ENCODE results near the gene HNRNPA3.

HNRNPA3 gene

DNA sequence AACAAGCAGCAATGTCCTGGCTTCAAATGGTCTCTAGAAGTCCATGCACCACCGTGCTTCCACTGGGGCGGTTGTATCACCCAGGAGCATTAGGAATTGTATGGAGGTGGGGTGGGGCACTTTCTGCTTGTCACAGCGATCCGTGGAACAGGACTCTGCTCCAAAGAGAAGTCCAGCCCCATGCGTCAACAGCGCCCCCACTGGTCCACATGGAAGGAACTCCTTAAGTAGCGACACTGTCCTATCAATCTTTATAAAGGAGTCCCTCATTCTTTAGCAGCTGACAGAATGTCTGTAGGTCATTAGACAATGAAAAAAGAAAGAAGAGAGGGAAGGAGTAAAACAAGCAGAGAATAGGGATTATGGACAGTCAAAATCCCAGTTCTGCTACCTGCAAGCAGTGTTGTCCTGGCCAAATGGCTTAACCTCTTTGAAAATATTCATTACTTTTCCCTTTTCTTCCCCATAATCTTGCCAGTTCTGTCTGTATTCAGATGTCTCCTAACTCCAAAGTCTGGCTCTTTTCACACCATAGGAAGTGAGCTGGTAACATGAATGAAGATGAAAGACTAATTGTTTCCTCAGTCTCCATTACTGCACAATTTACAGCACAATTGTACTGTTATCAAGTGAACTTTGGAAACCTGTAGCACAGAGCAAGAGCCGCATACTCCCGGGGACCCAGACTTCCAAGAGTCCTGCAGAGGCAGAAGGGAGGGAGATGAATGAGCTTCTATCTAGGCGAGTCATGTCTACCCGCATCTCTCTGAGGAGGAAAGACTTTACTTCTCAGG is 42.0 kb downstream of the HNRNPA3 start:
- Mint-ChIP-seq H3K27me3 (no peaks in the 10 kb centered on the region), H3K9me3 (peaks cover 0 to 7% of the 10 kb centered on the region in 2 donors), H3K4me3 (peak overlapping the region in 1 of 2 donors; percentile 17), H3K27ac (no peak overlapping the region), H3K4me1 (peaks cover 94% of the 10 kb centered on the region)
- DNase-seq = no peak
- no peak for ATAC-seq

DNA sequence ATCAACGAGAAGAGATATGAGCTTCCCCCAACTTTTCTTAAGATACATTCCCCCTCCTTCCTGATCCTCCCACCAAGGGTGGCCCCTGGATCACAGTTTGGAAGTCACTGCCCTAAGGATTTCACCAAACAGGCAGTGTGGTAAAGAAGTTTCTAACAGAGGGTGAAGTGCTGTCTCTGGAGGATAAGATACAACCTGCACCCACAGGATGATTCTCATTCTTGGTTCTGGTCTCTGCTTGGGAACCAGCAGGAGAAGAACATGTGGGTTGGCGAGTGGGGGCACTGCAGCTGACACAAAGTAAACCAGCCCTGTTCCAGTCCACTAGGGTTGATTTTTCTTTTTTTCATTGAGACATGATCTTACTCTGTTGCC is 42.6 kb downstream of the HNRNPA3 start:
- Mint-ChIP-seq H3K27ac (no peak overlapping the region), H3K4me1 (peaks cover 97% of the 10 kb centered on the region), H3K9me3 (peaks cover 0 to 7% of the 10 kb centered on the region in 2 donors), H3K4me3 (no peak overlapping the region), H3K27me3 (no peaks in the 10 kb centered on the region)
- DNase-seq = no peak
- no peak for ATAC-seq

- Mint-ChIP-seq H3K27ac (peak overlapping the region in 1 of 2 donors; percentile 19), H3K9me3 (peaks cover 0 to 7% of the 10 kb centered on the region in 2 donors), H3K4me1 (peaks cover 97% of the 10 kb centered on the region), H3K4me3 (peak overlapping the region; percentile 9 to 27), H3K27me3 (no peaks in the 10 kb centered on the region)
- ATAC-seq (no peak), DNase-seq (no peak)
These were observed 43.4 kb downstream of the HNRNPA3 start for GRCh38 chr2:177256026-177256425.

GRCh38 chr2:177256695-177257094 is 44.1 kb downstream of the HNRNPA3 start:
- peaks cover 0 to 7% of the 10 kb centered on the region in 2 donors for H3K9me3 Mint-ChIP-seq
- H3K4me1 Mint-ChIP-seq = peaks cover 97% of the 10 kb centered on the region
- peak overlapping the region; percentile 26 to 41 for H3K4me3 Mint-ChIP-seq
- ATAC-seq (no peak), DNase-seq (no peak)
- H3K27ac Mint-ChIP-seq = no peak overlapping the region
- H3K27me3 Mint-ChIP-seq = no peaks in the 10 kb centered on the region

GRCh38 chr2:177257471-177257870 is 44.9 kb downstream of the HNRNPA3 start:
- Mint-ChIP-seq H3K27me3 (no peaks in the 10 kb centered on the region), H3K9me3 (peaks cover 0 to 7% of the 10 kb centered on the region in 2 donors), H3K4me1 (peaks cover 89% of the 10 kb centered on the region), H3K27ac (peak overlapping the region in 1 of 2 donors; percentile 50), H3K4me3 (peak overlapping the region; percentile 26 to 58)
- DNase-seq (no peak), ATAC-seq (no peak)

- DNase-seq = no peak
- H3K4me1 Mint-ChIP-seq = peaks cover 83% of the 10 kb centered on the region
- no peak for ATAC-seq
- H3K4me3 Mint-ChIP-seq = peak overlapping the region; percentile 26 to 58
- peaks cover 0 to 7% of the 10 kb centered on the region in 2 donors for H3K9me3 Mint-ChIP-seq
- H3K27ac Mint-ChIP-seq = no peak overlapping the region
- no peaks in the 10 kb centered on the region for H3K27me3 Mint-ChIP-seq
These were observed 45.5 kb downstream of the HNRNPA3 start for GRCh38 chr2:177258059-177258458.

- peaks cover 70% of the 10 kb centered on the region for H3K4me1 Mint-ChIP-seq
- H3K27ac Mint-ChIP-seq = peak overlapping the region in 1 of 2 donors; percentile 93
- H3K27me3 Mint-ChIP-seq = no peaks in the 10 kb centered on the region
- peaks cover 0 to 7% of the 10 kb centered on the region in 2 donors for H3K9me3 Mint-ChIP-seq
- no peak for ATAC-seq
- DNase-seq = no peak
- peak overlapping the region; percentile 90 to 94 for H3K4me3 Mint-ChIP-seq
These were observed 47.8 kb downstream of the HNRNPA3 start for GRCh38 chr2:177260379-177260778.

GRCh38 chr2:177261116-177262060 is 48.8 kb downstream of the HNRNPA3 start:
- Mint-ChIP-seq H3K4me1 (peaks cover 66% of the 10 kb centered on the region), H3K27ac (peak overlapping the region; percentile 100)

GRCh38 chr2:177262092-177262491 is 49.5 kb downstream of the HNRNPA3 start:
- peaks cover 66% of the 10 kb centered on the region for H3K4me1 Mint-ChIP-seq
- no peaks in the 10 kb centered on the region for H3K27me3 Mint-ChIP-seq
- peaks cover 0 to 7% of the 10 kb centered on the region in 2 donors for H3K9me3 Mint-ChIP-seq
- H3K27ac Mint-ChIP-seq = peak overlapping the region; percentile 100
- no peak for ATAC-seq
- H3K4me3 Mint-ChIP-seq = peak overlapping the region; percentile 90 to 94
- DNase-seq = no peak

More at GRCh38 chr2:177261116-177262060, 48.8 kb downstream of the HNRNPA3 start:
- Mint-ChIP-seq H3K4me3 (peak overlapping the region; percentile 90 to 94), H3K9me3 (peaks cover 0 to 7% of the 10 kb centered on the region in 2 donors), H3K27me3 (no peaks in the 10 kb centered on the region)
- ATAC-seq = no peak
- no peak for DNase-seq

- peaks cover 63% of the 10 kb centered on the region for H3K4me1 Mint-ChIP-seq
- no peak for ATAC-seq
- peak overlapping the region; percentile 100 for H3K27ac Mint-ChIP-seq
- DNase-seq = no peak
- peaks cover 0 to 6% of the 10 kb centered on the region in 2 donors for H3K9me3 Mint-ChIP-seq
- peak overlapping the region; percentile 90 to 94 for H3K4me3 Mint-ChIP-seq
- H3K27me3 Mint-ChIP-seq = no peaks in the 10 kb centered on the region
These were observed 50.4 kb downstream of the HNRNPA3 start for GRCh38 chr2:177262958-177263450.

GRCh38 chr2:177263451-177264208 is 51.0 kb downstream of the HNRNPA3 start:
- H3K27ac Mint-ChIP-seq = peak overlapping the region; percentile 100
- DNase-seq (peak; percentile 96), ATAC-seq (peak; percentile 75)
- H3K4me3 Mint-ChIP-seq = peak overlapping the region; percentile 91 to 94
- no peaks in the 10 kb centered on the region for H3K9me3 Mint-ChIP-seq
- H3K4me1 Mint-ChIP-seq = peaks cover 58% of the 10 kb centered on the region
- no peaks in the 10 kb centered on the region for H3K27me3 Mint-ChIP-seq

DNA sequence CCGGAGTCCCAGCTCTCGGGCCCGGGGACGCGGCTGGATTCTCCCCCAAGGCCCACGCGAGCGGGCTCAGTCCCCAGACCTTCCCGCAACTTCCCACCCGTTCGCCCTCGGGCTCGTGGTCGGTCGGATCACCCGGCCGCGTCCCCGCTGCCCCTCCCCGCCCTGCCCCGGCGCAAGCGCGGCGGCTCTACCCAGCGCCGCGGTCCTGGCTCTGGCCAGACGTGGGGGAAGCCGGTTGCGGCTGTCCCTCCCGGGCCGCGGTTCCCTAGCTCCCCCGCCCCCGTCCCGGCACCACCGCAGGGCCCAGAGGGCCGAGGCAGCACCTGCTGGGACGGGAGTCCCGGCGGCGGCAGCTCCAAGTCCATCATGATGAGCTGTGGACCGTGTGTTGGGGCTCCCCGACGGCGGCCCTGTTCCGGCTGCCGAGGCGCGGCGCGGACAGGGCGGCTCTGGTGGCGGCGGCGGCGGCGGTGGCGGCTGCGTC is 51.7 kb downstream of the HNRNPA3 start:
- no peaks in the 10 kb centered on the region for H3K9me3 Mint-ChIP-seq
- DNase-seq = no peak
- H3K4me1 Mint-ChIP-seq = peaks cover 54% of the 10 kb centered on the region
- H3K27me3 Mint-ChIP-seq = no peaks in the 10 kb centered on the region
- no peak for ATAC-seq
- H3K27ac Mint-ChIP-seq = peak overlapping the region in 1 of 2 donors; percentile 100
- H3K4me3 Mint-ChIP-seq = peak overlapping the region; percentile 91 to 94

GRCh38 chr2:177264693-177265587 is 52.3 kb downstream of the HNRNPA3 start, which contains the start of gene NFE2L2:
Gene NFE2L2 (minus strand): TSS chr2:177264727. CDS start chr2:177264576, 151 bp downstream.
- Mint-ChIP-seq H3K4me3 (peak within 1 kb of the TSS; percentile 91 to 94), H3K4me1 (peaks cover 55% of the 10 kb centered on the region), H3K9me3 (no peaks in the 10 kb centered on the region), H3K27ac (peak within 1 kb of the TSS; percentile 100), H3K27me3 (no peaks in the 10 kb centered on the region)
- ATAC-seq (peak; percentile 78), DNase-seq (peak; percentile 97 to 98)

Measured in stimulated activated naive CD8-positive, alpha-beta T cell treated with anti-CD3 and anti-CD28 coated beads, Interleukin-15, amount 100 ng/mL, for 72 hours (primary cell).